ENCODE data around the gene SYK.
A peak's percentile ranks its signal among the peaks of the same experiment; 100 is the strongest.
"Not testable (repeated sequence)": the region's sequence is repeated elsewhere in the genome, so short reads cannot be mapped to it uniquely, and the experiment has no call there.

The SYK gene

GRCh38 chr9:90880669-90881068 is 79.0 kb downstream of the SYK start:
- DNase-seq (ENCODE audit: low spot score) = no peak

- DNase-seq (ENCODE audit: low spot score) = no peak
Measured at GRCh38 chr9:90881648-90882047, 80.0 kb downstream of the SYK start.

- DNase-seq (ENCODE audit: low spot score) = no peak
Measured at GRCh38 chr9:90882991-90883600, 81.5 kb downstream of the SYK start.

DNA sequence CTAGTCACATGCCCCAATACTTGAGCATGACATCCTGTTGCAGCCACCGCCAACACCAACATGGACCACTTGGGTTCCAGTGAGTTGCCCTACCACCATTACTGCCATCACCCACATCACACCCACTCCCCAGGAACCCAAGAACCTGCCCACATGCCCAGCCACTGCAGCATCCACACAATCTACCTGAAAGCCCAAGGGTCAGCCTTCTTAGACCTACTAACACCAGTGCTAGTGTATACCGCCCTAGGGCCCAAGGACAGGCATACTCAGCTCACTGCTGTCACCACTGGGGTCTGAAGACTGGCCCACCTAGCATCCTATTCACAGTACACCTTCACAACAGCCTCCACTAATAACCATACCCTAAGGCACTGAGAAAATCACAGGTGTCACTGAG is 82.0 kb downstream of the SYK start:
- no peak for DNase-seq (ENCODE audit: low spot score)

DNA sequence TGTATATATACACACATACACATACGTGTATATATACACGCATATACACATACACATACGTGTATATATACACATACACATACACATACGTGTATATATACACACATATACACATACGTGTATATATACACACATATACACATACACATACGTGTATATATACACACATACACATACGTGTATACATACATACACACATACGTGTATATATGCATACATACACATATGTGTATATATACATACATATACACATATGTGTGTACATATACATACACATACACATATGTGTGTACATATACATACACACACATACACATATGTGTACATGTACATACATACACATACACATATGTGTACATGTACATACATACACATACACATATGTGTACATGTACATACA is 82.6 kb downstream of the SYK start:
- no peak for DNase-seq (ENCODE audit: low spot score)

GRCh38 chr9:90886868-90887267 is 85.2 kb downstream of the SYK start:
- DNase-seq (ENCODE audit: low spot score) = not testable (repeated sequence)

DNA sequence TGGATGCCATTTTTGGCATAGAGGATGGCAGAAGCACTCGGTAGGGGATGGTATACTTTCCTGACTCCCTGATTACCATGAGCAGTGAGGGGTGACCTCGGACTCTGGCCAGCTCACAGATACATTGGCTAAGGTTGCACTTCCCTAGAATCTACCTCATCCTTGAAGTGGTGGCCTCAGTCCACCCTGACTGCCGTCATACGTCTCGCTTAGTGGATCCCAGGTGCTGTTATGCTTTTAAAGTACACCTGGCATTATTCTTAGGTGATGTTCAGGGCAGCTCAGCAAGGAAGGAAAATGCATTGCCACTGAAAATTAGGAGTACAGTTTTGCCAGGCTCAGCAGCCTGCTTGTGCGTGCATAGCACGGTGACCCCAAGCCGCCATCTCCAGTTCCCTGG is 87.3 kb downstream of the SYK start:
- DNase-seq (ENCODE audit: low spot score) = no peak

GRCh38 chr9:90890146-90890810 is 88.7 kb downstream of the SYK start:
- peak; percentile 41 for DNase-seq (ENCODE audit: low spot score)

DNA sequence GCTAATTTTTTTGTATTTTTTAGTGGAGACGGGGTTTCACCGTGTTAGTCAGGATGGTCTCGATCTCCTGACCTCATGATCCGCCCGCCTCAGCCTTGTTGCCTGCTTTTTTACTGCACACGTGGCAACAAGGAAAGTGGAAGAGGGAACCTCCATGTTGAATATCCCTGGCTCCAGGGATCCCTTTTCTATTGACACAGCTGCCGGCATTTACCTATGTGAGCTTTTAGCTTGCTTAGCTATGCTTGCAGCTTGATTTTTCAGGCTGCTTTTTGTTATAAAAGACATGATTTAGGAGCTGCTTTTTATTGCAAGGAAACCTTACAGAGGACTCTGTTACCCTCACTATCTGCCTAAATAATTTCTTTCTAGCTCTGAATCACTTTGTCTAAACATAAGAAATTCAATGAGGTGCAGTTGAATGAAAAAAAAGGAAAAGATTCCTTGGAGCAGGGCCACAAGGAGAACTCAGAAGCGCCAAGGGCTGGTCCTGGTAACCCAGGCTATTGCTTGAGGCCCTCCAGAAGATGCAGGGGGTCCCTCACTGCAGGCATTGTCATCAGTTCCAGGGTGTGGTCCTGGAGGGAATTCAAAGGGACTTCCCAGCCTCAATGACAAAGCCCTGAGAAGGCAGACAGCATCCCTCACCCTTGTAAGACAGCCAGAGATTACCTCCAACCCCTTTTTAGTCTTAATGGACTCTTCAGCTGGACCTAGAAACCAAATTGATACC is 89.9 kb downstream of the SYK start:
- no peak for DNase-seq (ENCODE audit: low spot score)

DNA sequence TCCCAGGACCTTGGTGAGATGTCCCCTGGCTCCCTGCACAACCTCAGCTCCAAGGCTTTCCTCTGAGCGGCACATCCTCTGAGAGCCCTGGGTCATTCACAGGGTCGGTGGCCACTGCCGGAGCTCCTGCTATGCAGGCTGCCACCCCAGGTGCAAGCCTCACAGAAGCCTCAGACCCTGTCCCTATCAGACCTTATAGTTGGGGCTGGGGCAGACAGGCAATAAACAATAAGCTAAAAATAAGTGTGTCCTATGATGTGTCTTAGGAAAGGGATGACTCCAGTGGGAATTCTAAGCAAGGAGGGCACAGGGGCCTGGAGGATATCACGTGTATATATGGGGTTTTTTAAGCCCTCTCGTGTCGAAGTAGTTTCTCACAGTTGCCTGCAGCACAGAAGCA is 91.3 kb downstream of the SYK start:
- no peak for DNase-seq (ENCODE audit: low spot score)

DNA sequence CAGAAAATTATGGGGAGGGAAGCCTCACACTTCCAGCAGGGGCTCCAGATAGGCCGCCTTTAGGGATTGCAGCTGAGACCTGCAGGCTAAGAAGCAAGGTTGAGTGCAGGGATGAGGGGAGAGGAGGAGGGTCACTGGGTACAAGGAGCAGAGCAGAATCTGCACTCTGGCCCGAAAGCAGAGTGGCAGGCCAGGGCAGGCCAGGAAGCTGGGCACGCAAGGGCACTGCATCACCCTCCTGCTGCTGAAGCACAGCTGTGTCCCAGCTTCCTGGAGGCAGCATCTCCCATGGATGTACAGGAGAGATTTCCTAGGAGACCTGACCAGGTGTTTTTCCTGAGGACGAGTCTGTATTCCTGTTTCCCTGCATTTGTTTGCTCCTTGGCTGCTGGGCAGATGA is 92.1 kb downstream of the SYK start:
- DNase-seq (ENCODE audit: low spot score) = no peak

DNA sequence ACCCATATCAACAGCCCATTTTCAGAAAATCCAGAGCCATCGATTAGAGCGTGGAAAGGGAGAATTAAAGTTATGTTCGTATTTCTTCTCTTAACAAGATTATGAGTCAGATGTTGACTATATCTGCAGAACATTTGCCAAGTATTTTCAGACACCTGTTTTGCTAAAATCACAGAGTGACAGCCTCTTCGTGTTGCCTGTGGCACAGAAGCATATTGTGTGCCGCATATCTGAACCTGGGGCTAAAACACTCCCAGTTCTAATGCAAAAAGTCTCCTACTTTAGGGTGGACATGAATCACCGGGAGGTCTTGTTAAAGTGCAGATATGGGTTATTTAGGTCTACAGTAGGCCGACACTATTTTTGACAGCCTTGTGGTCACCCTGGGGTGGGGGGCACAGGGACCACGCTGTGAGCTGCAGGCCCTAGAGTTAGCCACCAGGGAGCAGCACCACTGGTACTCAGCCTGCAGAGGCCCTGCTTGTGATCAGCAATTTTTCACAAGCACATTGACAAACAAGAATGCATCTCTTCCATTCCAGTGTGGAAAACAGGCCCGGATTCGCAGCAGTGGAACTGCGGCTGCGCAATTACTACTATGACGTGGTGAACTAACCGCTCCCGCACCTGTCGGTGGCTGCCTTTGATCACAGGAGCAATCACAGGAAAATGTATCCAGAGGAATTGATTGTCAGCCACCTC is 93.5 kb downstream of the SYK start:
- DNase-seq (ENCODE audit: low spot score) = peak; percentile 42

DNA sequence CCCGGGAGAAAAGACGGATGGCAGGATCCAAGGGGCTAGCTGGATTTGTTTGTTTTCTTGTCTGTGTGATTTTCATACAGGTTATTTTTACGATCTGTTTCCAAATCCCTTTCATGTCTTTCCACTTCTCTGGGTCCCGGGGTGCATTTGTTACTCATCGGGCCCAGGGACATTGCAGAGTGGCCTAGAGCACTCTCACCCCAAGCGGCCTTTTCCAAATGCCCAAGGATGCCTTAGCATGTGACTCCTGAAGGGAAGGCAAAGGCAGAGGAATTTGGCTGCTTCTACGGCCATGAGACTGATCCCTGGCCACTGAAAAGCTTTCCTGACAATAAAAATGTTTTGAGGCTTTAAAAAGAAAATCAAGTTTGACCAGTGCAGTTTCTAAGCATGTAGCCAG is 94.2 kb downstream of the SYK start:
- no peak for DNase-seq (ENCODE audit: low spot score)

DNA sequence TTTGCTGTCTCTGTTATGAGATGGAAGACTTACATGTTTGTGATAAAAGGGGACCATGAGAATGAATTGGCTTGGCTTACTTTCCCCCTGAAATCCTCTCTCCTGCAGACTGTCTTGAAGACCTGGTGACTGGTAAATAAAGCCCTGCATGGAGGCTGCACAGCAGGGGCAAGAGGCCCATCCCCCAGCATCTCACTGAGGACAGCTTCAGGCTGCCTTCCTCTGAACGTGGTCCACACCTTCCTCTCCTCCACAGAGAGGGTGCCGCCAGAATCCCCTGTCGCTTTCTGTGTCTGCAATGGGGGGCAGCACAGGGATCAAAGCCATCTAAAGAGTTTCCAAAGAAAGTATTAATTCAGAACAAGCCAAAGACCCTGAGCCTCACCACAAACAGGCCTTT is 94.6 kb downstream of the SYK start:
- DNase-seq (ENCODE audit: low spot score) = no peak

- DNase-seq (ENCODE audit: low spot score) = peak; percentile 19
Measured at GRCh38 chr9:90898228-90898627, 96.6 kb downstream of the SYK start.

GRCh38 chr9:90899287-90899686 is 97.7 kb downstream of the SYK start:
- DNase-seq (ENCODE audit: low spot score) = no peak

GRCh38 chr9:90900130-90900529 is 98.5 kb downstream of the SYK start:
- no peak for DNase-seq (ENCODE audit: low spot score)

DNA sequence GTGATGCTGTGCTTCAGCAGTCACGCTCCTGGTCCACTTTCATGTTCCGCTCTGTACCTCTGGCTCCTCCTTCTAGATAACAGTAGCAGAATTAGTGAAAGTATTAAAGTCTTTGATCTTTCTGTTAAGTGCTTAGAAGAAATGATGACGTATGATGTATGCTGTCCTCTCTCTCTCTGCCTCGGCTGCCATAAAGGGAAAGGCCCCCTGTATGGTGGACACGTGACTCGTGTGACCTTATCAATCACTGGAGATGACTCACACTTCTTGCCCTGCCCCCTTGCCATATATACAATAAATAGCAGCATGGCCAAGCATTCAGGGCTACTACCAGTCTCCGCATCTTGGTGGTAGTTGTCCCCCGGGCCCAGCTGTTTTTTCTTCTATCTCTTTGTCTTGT is 100.3 kb downstream of the SYK start:
- DNase-seq (ENCODE audit: low spot score) = no peak

DNA sequence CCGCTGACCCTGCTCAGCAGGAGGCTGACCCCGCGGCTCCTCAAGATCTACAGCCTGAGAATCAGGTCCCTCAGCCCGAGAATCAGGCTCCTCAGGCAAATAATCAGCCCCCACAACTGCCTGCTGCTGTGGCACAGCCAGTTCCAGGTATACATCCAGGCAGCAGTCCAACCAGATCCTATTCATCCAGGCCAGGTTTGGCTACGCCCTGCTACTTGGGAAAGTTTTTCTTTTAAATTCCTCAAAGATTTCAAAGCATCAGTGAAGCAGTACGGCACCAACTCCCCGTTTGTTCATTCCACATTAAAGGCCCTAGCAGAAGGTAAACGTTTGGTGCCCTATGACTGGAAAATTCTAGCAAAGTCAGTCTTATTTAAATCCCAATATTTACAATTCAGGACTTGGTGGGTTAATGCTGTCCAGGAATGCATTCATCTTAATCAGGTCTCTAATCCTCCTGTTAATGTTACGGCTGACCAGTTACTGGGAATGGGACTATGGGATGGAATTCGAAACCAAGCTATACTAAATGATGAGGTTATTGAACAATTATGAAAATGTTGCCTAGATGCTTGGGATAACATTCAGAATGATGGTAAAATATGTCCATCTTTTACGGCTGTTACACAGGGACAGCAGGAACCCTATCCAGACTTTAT is 102.3 kb downstream of the SYK start:
- no peak for DNase-seq (ENCODE audit: low spot score)

- DNase-seq (ENCODE audit: low spot score) = no peak
Measured at GRCh38 chr9:90904706-90905478, 103.3 kb downstream of the SYK start.

GRCh38 chr9:90905822-90906221 is 104.2 kb downstream of the SYK start:
- DNase-seq (ENCODE audit: low spot score) = no peak

All from HuH-7 (cell line).